SK-N-SH treated with all-trans-retinoic acid at 6 μM for 48 hours (cell line): ENCODE data around the gene DDAH1.

ENCODE experiments used
- ATAC-seq: fragments of 200-7000 bp; cut with Tn5 transposase; 3 replicates; pipeline ENCODE4 v1.9.1; 2020; ENCODE audit warnings: mild to moderate bottlenecking, moderate library complexity
- ARNTL ChIP-seq: fragments of 450-650 bp; formaldehyde crosslinking; IDR thresholded peaks from 2 replicates; pipeline ENCODE4 v1.5.0; 2020; ENCODE audit warnings: low read depth, mild to moderate bottlenecking, moderate library complexity, borderline replicate concordance
- BACH2 ChIP-seq: fragments of 250-450 bp; sonication (Bioruptor Pico); IDR thresholded peaks from 2 replicates; pipeline ENCODE4 v1.9.0; 2021; ENCODE audit warnings: mild to moderate bottlenecking, borderline replicate concordance
- ESRRG ChIP-seq: fragments of 250-450 bp; sonication (Bioruptor Pico); IDR thresholded peaks from 2 replicates; pipeline ENCODE4 v1.6.1; 2021; ENCODE audit warnings: mild to moderate bottlenecking
- GLIS3 ChIP-seq: fragments of 250-450 bp; sonication (Bioruptor Pico); IDR thresholded peaks from 2 replicates; pipeline ENCODE4 v1.5.0; 2020; ENCODE audit warnings: mild to moderate bottlenecking, moderate library complexity
- ISL1 ChIP-seq: fragments of 250-450 bp; sonication (Bioruptor Pico); IDR thresholded peaks from 2 replicates; pipeline ENCODE4 v2.1.2; 2022; ENCODE audit warnings: mild to moderate bottlenecking, moderate library complexity
- OSR1 ChIP-seq: fragments of 250-450 bp; sonication (Bioruptor Pico); IDR thresholded peaks from 2 replicates; pipeline ENCODE4 v1.8.0; 2022; ENCODE audit warnings: moderate library complexity, mild to moderate bottlenecking, inconsistent platforms
- POU6F1 ChIP-seq: fragments of 250-450 bp; sonication (Bioruptor Pico); IDR thresholded peaks from 2 replicates; pipeline ENCODE4 v1.8.0; 2021; ENCODE audit warnings: low read depth, mild to moderate bottlenecking, moderate library complexity, borderline replicate concordance
- PPARA ChIP-seq: fragments of 250-450 bp; sonication (Bioruptor Pico); IDR thresholded peaks from 2 replicates; pipeline ENCODE4 v1.5.0; 2020; ENCODE audit warnings: mild to moderate bottlenecking, borderline replicate concordance
- RARB ChIP-seq: fragments of 250-450 bp; sonication (Bioruptor Pico); IDR thresholded peaks from 2 replicates; pipeline ENCODE4 v1.8.0; 2021; ENCODE audit warnings: mild to moderate bottlenecking, moderate library complexity
- SNAI2 ChIP-seq: fragments of 250-450 bp; sonication (Bioruptor Pico); IDR thresholded peaks from 2 replicates; pipeline ENCODE4 v1.5.0; 2020; ENCODE audit warnings: mild to moderate bottlenecking, moderate library complexity
- TOX ChIP-seq: fragments of 250-450 bp; sonication (Bioruptor Pico); IDR thresholded peaks from 2 replicates; pipeline ENCODE4 v1.8.0; 2021; ENCODE audit warnings: mild to moderate bottlenecking, moderate library complexity, borderline replicate concordance
- TSHZ2 ChIP-seq: fragments of 250-450 bp; sonication (Bioruptor Pico); IDR thresholded peaks from 2 replicates; pipeline ENCODE4 v1.5.0; 2020; ENCODE audit warnings: mild to moderate bottlenecking, moderate library complexity
- ZC3H10 ChIP-seq: fragments of 250-450 bp; sonication (Bioruptor Pico); IDR thresholded peaks from 2 replicates; pipeline ENCODE4 v1.5.1; 2021; ENCODE audit warnings: mild to moderate bottlenecking, moderate library complexity
- ZFP3 ChIP-seq: fragments of 250-450 bp; sonication (Bioruptor Pico); IDR thresholded peaks from 2 replicates; pipeline ENCODE4 v1.5.0; 2020; ENCODE audit warnings: mild to moderate bottlenecking, moderate library complexity
- ZFP30 ChIP-seq: fragments of 450-650 bp; formaldehyde crosslinking; IDR thresholded peaks from 2 replicates; pipeline ENCODE4 v1.5.0; 2022; ENCODE audit warnings: mild to moderate bottlenecking, moderate library complexity
- ZNF565 ChIP-seq: fragments of 450-650 bp; formaldehyde crosslinking; conservative IDR thresholded peaks from 2 replicates; pipeline ENCODE4 v1.5.0; 2020; ENCODE audit warnings: low read depth, mild to moderate bottlenecking, moderate library complexity
- ZNF70 ChIP-seq: fragments of 450-650 bp; formaldehyde crosslinking; IDR thresholded peaks from 2 replicates; pipeline ENCODE4 v1.5.0; 2020; ENCODE audit warnings: mild to moderate bottlenecking, moderate library complexity
- ZNF8 ChIP-seq: fragments of 450-650 bp; formaldehyde crosslinking; IDR thresholded peaks from 2 replicates; pipeline ENCODE4 v1.5.0; 2020; ENCODE audit warnings: mild to moderate bottlenecking, moderate library complexity
- TF ChIP-seq, protein P1 (sequence below): fragments of 250-450 bp; sonication (Bioruptor Pico); IDR thresholded peaks from 2 replicates; pipeline ENCODE4 v1.5.1; 2020; ENCODE audit warnings: low read depth, mild to moderate bottlenecking, moderate library complexity
- TF ChIP-seq, protein P2 (sequence below): fragments of 250-450 bp; sonication (Bioruptor Pico); IDR thresholded peaks from 2 replicates; pipeline ENCODE4 v1.5.1; 2021; ENCODE audit warnings: mild to moderate bottlenecking, moderate library complexity
- TF ChIP-seq, protein P3 (sequence below): fragments of 250-450 bp; sonication (Bioruptor Pico); IDR thresholded peaks from 2 replicates; pipeline ENCODE4 v1.8.0; 2020; ENCODE audit warnings: mild to moderate bottlenecking, moderate library complexity, borderline replicate concordance

Gene DDAH1

DNA sequence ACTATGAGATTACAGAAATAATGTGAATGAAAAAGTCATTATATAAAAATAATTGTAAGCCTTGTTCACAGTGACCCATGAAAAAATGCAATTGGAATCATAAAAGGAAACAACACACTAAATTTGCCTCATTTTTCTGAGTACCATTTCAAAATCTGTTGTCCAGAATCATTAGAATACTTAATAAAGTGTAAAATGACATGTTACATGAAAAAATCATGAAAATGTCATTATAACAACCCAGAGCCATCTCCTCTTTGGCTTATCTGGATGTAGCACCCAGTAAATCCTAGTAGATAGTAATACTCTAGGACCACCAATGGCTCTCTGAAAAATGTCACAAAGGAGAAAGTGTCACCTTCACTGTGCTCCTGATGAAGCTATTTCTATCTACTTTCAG, 76.5 kb downstream of the DDAH1 start:
- TF ChIP-seq ARNTL (CRISPR knock-in tag) (no peak), ZNF565 (no peak), ZFP3 (no peak), TOX (no peak), ZNF70 (no peak), ZFP30 (no peak), TSHZ2 (no peak), SNAI2 (no peak), BACH2 (no peak)
- TF ChIP-seq, protein P1, sequence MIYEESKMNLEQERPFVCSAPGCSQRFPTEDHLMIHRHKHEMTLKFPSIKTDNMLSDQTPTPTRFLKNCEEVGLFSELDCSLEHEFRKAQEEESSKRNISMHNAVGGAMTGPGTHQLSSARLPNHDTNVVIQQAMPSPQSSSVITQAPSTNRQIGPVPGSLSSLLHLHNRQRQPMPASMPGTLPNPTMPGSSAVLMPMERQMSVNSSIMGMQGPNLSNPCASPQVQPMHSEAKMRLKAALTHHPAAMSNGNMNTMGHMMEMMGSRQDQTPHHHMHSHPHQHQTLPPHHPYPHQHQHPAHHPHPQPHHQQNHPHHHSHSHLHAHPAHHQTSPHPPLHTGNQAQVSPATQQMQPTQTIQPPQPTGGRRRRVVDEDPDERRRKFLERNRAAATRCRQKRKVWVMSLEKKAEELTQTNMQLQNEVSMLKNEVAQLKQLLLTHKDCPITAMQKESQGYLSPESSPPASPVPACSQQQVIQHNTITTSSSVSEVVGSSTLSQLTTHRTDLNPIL (CRISPR knock-in tag) = no peak
- TF ChIP-seq, protein P2, sequence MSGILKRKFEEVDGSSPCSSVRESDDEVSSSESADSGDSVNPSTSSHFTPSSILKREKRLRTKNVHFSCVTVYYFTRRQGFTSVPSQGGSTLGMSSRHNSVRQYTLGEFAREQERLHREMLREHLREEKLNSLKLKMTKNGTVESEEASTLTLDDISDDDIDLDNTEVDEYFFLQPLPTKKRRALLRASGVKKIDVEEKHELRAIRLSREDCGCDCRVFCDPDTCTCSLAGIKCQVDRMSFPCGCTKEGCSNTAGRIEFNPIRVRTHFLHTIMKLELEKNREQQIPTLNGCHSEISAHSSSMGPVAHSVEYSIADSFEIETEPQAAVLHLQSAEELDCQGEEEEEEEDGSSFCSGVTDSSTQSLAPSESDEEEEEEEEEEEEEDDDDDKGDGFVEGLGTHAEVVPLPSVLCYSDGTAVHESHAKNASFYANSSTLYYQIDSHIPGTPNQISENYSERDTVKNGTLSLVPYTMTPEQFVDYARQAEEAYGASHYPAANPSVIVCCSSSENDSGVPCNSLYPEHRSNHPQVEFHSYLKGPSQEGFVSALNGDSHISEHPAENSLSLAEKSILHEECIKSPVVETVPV = no peak
- TF ChIP-seq, protein P3, sequence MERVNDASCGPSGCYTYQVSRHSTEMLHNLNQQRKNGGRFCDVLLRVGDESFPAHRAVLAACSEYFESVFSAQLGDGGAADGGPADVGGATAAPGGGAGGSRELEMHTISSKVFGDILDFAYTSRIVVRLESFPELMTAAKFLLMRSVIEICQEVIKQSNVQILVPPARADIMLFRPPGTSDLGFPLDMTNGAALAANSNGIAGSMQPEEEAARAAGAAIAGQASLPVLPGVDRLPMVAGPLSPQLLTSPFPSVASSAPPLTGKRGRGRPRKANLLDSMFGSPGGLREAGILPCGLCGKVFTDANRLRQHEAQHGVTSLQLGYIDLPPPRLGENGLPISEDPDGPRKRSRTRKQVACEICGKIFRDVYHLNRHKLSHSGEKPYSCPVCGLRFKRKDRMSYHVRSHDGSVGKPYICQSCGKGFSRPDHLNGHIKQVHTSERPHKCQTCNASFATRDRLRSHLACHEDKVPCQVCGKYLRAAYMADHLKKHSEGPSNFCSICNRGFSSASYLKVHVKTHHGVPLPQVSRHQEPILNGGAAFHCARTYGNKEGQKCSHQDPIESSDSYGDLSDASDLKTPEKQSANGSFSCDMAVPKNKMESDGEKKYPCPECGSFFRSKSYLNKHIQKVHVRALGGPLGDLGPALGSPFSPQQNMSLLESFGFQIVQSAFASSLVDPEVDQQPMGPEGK (CRISPR knock-in tag) = no peak
- ATAC-seq = no peak

DNA sequence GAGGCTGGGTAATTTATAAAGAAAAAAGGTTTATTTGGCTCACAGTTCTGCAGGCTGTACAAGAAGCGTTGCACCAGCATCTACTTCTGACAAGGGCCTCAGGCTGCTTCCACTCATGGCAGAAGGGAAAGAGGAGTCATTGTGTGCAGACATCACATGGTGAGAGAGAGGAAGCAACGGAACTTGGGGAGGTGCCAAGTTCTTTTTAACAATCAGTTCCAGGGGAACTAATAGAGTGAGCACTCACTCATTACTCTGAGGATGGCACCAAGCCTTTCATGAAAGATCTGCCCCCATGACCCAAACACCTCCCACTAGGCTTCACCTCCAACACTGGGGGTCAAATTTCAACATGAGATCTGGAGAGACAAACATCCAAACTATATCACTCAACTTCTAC, 77.2 kb downstream of the DDAH1 start:
- TF ChIP-seq ZFP3 (no peak), ESRRG (CRISPR knock-in tag) (no peak), ZNF565 (no peak), POU6F1 (CRISPR knock-in tag) (no peak), ARNTL (CRISPR knock-in tag) (no peak), TOX (no peak)
- ATAC-seq = no peak

DNA sequence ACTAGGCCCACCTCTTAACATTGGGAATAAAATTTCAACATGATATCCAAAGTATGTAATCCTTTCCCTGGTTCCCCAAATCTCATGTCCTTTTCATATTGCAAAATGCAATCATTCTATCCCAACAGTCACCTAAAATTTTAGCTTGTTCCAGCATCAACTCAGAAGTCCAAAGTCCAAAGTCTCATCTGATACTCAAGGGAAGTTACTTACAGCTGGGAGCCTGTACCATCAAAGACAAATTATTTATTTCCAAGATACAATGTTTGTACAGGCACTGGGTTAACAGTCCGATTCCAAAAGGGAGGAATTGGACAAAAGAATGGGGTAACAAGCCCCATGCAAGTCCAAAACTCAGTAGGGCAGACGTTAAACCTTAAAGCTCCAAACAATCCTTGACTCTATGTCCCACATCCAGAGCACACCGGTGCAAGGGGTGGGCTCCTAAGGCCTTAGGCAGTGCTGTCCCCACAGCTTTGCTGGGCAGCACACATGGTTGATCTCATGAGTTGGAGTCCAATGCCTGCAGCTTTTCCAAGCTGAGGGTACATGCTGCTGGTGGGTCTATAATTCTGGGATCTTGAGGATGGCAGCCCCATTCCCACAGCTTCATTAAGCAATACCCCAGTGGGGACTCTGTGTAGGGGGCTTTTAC, 78.8 kb downstream of the DDAH1 start:
- ATAC-seq = no peak
- no peak for TF ChIP-seq GLIS3
- TF ChIP-seq, protein P3 (CRISPR knock-in tag) = no peak
- no peak for TF ChIP-seq ZFP3
- TF ChIP-seq BACH2 = no peak
- no peak for TF ChIP-seq SNAI2
- no peak for TF ChIP-seq TSHZ2
- TF ChIP-seq PPARA (CRISPR knock-in tag) = no peak
- no peak for TF ChIP-seq ZFP30
- TF ChIP-seq TOX = no peak
- TF ChIP-seq ZNF565 = no peak
- no peak for TF ChIP-seq ISL1 (CRISPR knock-in tag)
- TF ChIP-seq ARNTL (CRISPR knock-in tag) = no peak
- TF ChIP-seq POU6F1 (CRISPR knock-in tag) = no peak
- no peak for TF ChIP-seq RARB (CRISPR knock-in tag)
- TF ChIP-seq OSR1 (CRISPR knock-in tag) = no peak
- no peak for TF ChIP-seq ZC3H10 (CRISPR knock-in tag)
- no peak for TF ChIP-seq ZNF8
